Measurements from ENCODE around the gene ORC6.

- TF ChIP-seq CTCF (optimal IDR thresholded peaks at IDR 0.05 in 1 of 3, IDR thresholded peaks at IDR 0.05 in 1 of 3, conservative IDR thresholded peaks at IDR 0.05 in 1 of 3; ENCODE audit: extremely low read depth in 1 of 3, insufficient read depth in 2 of 3, low read length in 3 of 3) = no peak
- no peak for TF ChIP-seq EZH2 (IDR thresholded peaks at IDR 0.05; ENCODE audit: low read length)
These were observed 1.3 kb upstream of the ORC6 start for GRCh38 chr16:46688101-46688653.
